ES-I3 (cell line): ENCODE data around the gene TBC1D22B.

Experiments used
- H3K36me3 ChIP-seq: 2 replicates; pipeline ENCODE4 v1.6.1; 2013; ENCODE audit warnings: mild to moderate bottlenecking, low read length, control low read depth, moderate library complexity; ENCODE audit not compliant: insufficient read depth
- H3K4me1 ChIP-seq: 2 replicates; pipeline ENCODE4 v1.6.1; 2013; ENCODE audit warnings: mild to moderate bottlenecking, control low read depth, low read length; ENCODE audit not compliant: insufficient read depth
- H3K9ac ChIP-seq: 2 replicates; pipeline ENCODE4 v1.6.1; 2013; ENCODE audit warnings: low read depth, mild to moderate bottlenecking, low read length, moderate library complexity
- H3K9me3 ChIP-seq: 2 replicates; pipeline ENCODE4 v1.6.1; 2013; ENCODE audit warnings: mild to moderate bottlenecking, low read length, moderate library complexity; ENCODE audit not compliant: control insufficient read depth, insufficient read depth

Gene TBC1D22B

GRCh38 chr6:37347670-37348111, 90.1 kb downstream of the TBC1D22B start:
- Histone ChIP-seq H3K4me1 (no peaks in the 10 kb centered on the region), H3K9me3 (no peaks in the 10 kb centered on the region), H3K9ac (no peak overlapping the region), H3K36me3 (no peaks in the 10 kb centered on the region)

GRCh38 chr6:37351027-37351426, 93.5 kb downstream of the TBC1D22B start:
- peaks cover 5% of the 10 kb centered on the region; the same call in 1 of the 2 replicates for H3K4me1 ChIP-seq
- no peaks in the 10 kb centered on the region for H3K36me3 ChIP-seq
- no peak overlapping the region for H3K9ac ChIP-seq
- H3K9me3 ChIP-seq: no peaks in the 10 kb centered on the region

GRCh38 chr6:37352384-37352783, 94.8 kb downstream of the TBC1D22B start:
- Histone ChIP-seq H3K4me1 (peaks cover 9% of the 10 kb centered on the region; the same call in 1 of the 2 replicates), H3K36me3 (no peaks in the 10 kb centered on the region), H3K9me3 (no peaks in the 10 kb centered on the region), H3K9ac (no peak overlapping the region)

DNA sequence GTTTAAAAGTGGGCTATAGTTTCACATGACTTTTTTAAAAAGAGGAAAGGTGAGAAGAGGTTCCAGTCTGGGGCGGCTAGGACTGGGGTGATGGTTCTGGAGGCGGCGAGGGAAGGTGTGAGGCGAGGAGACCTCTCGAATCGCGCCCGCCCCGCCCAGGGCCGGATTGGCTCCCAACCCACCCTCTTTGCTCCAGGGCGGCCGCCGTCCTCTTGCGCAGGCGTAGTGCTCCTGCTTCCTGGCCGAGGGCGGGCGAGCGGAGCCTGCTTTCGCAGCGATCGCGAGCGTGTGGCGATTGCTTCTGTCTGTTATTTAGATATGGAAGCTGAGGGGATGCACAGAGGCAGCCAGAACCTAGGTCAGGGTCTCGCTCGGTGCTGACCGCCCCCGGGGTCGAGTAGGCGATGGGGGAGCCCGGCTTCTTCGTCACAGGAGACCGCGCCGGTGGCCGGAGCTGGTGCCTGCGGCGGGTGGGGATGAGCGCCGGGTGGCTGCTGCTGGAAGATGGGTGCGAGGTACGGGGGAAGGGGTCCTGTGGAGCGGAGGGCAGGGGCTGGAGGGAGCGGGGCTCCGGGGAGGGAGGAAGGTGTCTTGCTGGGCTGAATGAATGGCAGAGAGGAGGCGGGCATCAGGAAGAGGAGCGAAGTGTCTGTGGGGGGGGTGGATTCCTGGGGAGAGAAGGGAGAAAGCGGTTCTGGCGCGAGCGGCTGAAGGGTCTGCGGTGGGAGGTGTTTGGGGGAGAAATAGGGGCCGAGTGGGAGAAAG, 96.4 kb downstream of the TBC1D22B start, which contains the start of gene RNF8:
Gene RNF8, plus strand, starts transcription at position 223 of the 765 bp plus-strand sequence. Its CDS starts 182 bp downstream, at position 405.
- Histone ChIP-seq H3K9ac (peak within 1 kb of the TSS; percentile 99), H3K4me1 (peaks cover 11% of the 10 kb centered on the region; the same call in 1 of the 2 replicates), H3K36me3 (no peaks in the 10 kb centered on the region), H3K9me3 (no peaks in the 10 kb centered on the region)

DNA sequence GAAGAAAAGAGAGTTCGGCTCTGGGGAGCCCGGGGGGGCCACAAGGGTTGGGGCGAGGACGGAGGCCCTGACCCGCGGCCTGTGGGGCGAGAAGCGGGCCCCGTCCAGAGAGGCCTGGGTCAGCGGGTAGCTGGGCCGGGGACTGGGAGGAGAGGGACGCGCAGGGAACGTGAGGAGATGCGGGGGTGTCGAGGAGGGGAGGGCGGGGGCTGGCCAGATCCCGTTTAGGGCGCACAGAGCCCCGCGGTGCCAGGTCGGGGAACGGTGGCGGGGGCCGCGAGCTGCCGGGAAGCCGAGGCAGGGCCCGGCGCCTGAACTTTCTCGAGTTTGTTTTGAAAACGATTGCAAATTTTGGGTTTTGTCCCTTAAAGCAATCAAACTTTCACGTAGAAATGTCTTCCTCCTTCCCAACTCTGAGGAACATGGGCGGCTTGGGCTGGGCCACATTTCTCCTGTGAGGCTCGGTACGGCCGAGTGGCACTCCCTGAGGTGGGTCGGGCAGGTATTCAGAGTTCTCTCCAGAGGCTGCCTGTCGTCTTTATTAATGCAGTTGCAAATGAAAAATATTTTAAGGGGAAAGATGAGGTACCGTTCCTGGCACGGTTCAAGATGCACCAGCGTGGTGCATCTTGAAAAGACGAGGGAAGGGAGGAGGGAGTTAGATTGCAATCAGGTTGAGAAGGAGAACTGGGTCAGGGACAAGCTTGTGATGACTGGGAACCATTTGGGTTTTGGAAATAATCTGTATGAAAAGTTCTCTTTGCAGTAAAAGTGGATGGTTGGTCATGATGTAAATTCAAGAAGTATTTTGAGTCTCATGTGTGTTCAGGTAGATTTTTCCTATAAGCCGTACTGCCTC, 97.2 kb downstream of the TBC1D22B start:
- Histone ChIP-seq H3K9me3 (no peaks in the 10 kb centered on the region), H3K4me1 (peaks cover 11% of the 10 kb centered on the region; the same call in 1 of the 2 replicates), H3K9ac (peak overlapping the region; percentile 99), H3K36me3 (no peaks in the 10 kb centered on the region)

DNA sequence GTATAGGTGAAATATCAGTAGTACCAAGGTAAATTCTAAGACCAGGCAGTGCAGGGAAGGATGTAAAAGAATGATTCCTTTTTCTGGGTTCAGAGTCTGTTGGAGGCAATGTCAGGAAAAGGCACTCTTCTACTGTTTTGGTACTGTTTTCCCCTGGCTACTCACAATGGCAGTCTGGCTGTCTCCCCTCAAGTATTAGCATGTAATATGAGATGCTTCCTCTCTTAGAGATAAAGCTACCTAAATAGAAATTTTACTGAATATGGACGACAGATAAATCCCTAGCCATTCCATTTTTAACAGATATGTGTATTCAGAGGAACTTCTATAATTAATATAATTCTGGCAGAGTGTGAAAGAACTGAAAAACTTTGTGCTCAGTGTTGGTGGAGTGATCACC, 99.7 kb downstream of the TBC1D22B start:
- no peak overlapping the region for H3K9ac ChIP-seq
- peaks cover 6% of the 10 kb centered on the region; the same call in 1 of the 2 replicates for H3K36me3 ChIP-seq
- H3K4me1 ChIP-seq: peaks cover 11% of the 10 kb centered on the region; the same call in 1 of the 2 replicates
- no peaks in the 10 kb centered on the region for H3K9me3 ChIP-seq

DNA sequence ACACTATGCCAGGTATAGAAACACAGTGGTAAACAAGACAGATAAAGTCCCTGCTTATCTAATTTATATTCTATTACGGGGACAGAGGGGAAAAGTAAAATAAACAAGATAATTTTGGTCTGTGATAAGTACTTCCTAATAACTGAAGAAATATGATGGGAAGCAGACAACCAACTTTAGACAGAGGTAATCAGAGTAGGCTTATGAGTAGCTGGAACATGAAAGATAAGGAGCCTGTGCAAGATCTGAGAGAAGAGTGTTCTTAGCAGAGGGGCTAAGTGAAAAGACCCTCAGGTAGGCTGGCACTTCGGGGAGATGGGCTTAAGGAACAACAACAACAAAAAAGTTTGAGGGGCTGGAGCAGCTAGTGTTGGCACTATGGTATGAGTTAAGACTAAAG, 100.3 kb downstream of the TBC1D22B start:
- Histone ChIP-seq H3K9ac (no peak overlapping the region), H3K4me1 (peaks cover 11% of the 10 kb centered on the region; the same call in 1 of the 2 replicates), H3K9me3 (no peaks in the 10 kb centered on the region), H3K36me3 (peaks cover 6% of the 10 kb centered on the region; the same call in 1 of the 2 replicates)

DNA sequence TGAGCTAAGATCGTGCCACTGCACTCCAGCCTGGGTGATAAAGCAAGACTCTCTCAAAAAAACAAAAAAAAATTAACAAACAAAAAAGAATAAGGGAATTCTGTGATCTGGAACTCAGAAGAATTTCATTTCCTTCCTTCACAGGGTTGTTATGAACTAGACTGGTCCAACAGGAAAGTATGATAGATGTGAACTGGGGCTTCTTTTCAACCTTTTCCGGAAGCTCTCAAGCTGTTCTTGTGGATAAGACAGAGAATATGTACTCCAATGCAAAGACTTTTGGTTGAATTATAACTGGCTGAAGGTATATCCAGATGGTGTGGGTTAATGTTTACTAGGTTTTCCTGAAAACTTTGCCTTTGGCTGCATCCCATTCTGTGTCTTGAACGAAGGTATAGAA, 101.5 kb downstream of the TBC1D22B start:
- Histone ChIP-seq H3K9ac (no peak overlapping the region), H3K4me1 (peaks cover 11% of the 10 kb centered on the region; the same call in 1 of the 2 replicates)

GRCh38 chr6:37362101-37362828, 104.7 kb downstream of the TBC1D22B start:
- H3K9ac ChIP-seq: no peak overlapping the region
- H3K9me3 ChIP-seq: no peaks in the 10 kb centered on the region
- H3K36me3 ChIP-seq: peaks cover 6% of the 10 kb centered on the region

More for the DNA sequence above, 101.5 kb downstream of the TBC1D22B start:
- Histone ChIP-seq H3K36me3 (peaks cover 6% of the 10 kb centered on the region; the same call in 1 of the 2 replicates), H3K9me3 (no peaks in the 10 kb centered on the region)

GRCh38 chr6:37365791-37366190, 108.2 kb downstream of the TBC1D22B start:
- Histone ChIP-seq H3K4me1 (no peaks in the 10 kb centered on the region), H3K9me3 (no peaks in the 10 kb centered on the region), H3K9ac (no peak overlapping the region), H3K36me3 (peaks cover 21% of the 10 kb centered on the region)

More at GRCh38 chr6:37362101-37362828, 104.7 kb downstream of the TBC1D22B start:
- H3K4me1 ChIP-seq: peaks cover 3% of the 10 kb centered on the region; the same call in 1 of the 2 replicates

DNA sequence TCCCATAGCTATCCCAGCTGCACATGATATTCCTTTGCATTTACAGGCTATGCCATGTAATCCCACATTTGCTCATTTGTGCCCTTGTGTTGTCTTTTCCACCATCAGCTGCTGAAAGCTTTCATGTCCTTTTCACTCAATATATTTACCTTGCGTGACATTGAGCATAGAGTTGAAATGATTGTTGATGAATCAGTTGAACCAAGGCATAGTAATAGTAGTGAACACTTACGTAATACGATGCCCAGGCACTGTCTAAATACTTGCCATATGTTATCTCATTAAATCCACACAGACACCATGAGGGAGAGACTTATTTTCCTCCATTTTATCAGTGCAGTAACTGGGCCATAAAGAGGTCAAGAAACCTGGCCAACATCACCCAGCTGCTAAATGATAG, 109.3 kb downstream of the TBC1D22B start:
- Histone ChIP-seq H3K9me3 (no peaks in the 10 kb centered on the region), H3K36me3 (peaks cover 15% of the 10 kb centered on the region), H3K4me1 (no peaks in the 10 kb centered on the region), H3K9ac (no peak overlapping the region)

- H3K36me3 ChIP-seq: peaks cover 15% of the 10 kb centered on the region
- no peak overlapping the region for H3K9ac ChIP-seq
- no peaks in the 10 kb centered on the region for H3K4me1 ChIP-seq
- H3K9me3 ChIP-seq: no peaks in the 10 kb centered on the region
These were observed 111.4 kb downstream of the TBC1D22B start for GRCh38 chr6:37368961-37369320.

DNA sequence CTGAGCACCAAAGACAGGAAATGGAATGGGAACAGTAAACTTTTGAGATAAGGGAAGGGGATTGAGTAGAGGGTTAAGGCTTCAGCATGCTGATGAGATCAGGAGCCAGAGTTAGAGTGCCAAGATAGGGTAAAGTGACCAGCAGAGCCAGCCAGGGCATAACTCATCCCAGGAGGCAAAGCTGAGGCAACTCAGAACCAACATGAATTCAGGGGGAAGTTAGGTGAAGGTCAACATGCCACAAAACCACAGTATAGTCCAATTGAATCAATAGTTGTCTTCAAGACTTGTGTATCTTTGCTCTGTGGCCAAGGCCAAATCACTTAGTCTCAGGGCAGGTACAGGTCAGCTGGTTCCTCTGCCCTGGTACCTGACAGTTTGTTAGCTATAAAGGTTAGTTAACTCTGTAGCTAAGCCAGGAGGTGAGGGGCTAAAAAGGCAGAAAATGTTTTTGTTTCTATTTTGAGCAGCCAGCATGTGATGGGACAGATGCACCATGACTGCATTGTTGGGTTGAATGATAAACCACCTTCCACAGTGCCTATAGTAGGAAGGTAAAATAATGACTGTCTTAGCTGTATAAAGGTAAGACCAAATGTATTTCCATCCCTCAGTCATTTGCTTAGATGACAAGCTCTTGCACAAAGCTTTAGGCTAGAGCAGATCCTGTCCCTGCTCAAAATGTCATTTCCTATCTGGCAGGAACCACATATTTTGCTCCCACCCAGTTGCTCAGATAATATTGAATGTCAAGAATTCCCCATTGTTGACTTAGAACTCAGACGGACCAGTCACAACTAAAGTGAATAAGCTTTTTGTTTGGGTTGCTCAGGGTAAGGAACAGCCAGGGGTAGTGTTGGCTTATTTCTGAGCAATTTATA, 112.0 kb downstream of the TBC1D22B start:
- peaks cover 15% of the 10 kb centered on the region for H3K36me3 ChIP-seq
- no peaks in the 10 kb centered on the region for H3K4me1 ChIP-seq
- H3K9ac ChIP-seq: no peak overlapping the region
- H3K9me3 ChIP-seq: no peaks in the 10 kb centered on the region
